ENCODE results near the gene RAB24. TPM values are rescaled to one million over a fixed set of nuclear protein-coding genes. Genes with fewer than 3 reads are reported as not detected.
A peak's percentile ranks its signal among the peaks of the same experiment; 100 is the strongest.

The RAB24 gene
- total RNA-seq, 1 experiment from 2014 or later: 42.6 TPM

- peaks cover 29% of the 10 kb centered on the region for H3K4me1 Mint-ChIP-seq (ENCODE audit: insufficient read depth, unreplicated experiment)
- H3K9me3 Mint-ChIP-seq (ENCODE audit: unreplicated experiment): no peaks in the 10 kb centered on the region
- peaks cover 23% of the 10 kb centered on the region for H3K36me3 Mint-ChIP-seq (ENCODE audit: insufficient read depth, unreplicated experiment)
- ChIA-PET CTCF (interaction anchor here (0.8 to 5.8 kb wide), 8 partner anchors 10 to 198 kb away, joined by 3 to 52 read pairs (median 5); no protein-coding TSS in a partner anchor), POLR2A (interaction anchor here (0.6 to 2.8 kb wide), 9 partner anchors 10 to 188 kb away, joined by 3 to 23 read pairs (median 4); partner anchors contain the start of genes PDLIM7, PRELID1 and RAB24)
- peak; percentile 99 for DNase-seq (ENCODE audit: unreplicated experiment)
- H3K4me3 Mint-ChIP-seq (ENCODE audit: unreplicated experiment): peak within 1 kb of the TSS; percentile 66
- H3K27me3 Mint-ChIP-seq (ENCODE audit: insufficient read depth, unreplicated experiment): no peaks in the 10 kb centered on the region
- no TSS peak for BruUV-seq (replicated peaks)
- intact Hi-C loops (cut with micrococcal nuclease): no loop called here
- no peak for TF ChIP-seq CTCF (IDR thresholded peaks at IDR 0.05; ENCODE audit: unreplicated experiment)
- peak within 1 kb of the TSS; percentile 51 for H3K27ac Mint-ChIP-seq (ENCODE audit: low read depth, unreplicated experiment)
Measured at GRCh38 chr5:177311723-177312648, 8.5 kb upstream of the RAB24 start, which contains the start of gene MXD3. Gene MXD3, minus strand, starts transcription at chr5:177311898. Its CDS starts 68 bp downstream, at chr5:177311830.

DNA sequence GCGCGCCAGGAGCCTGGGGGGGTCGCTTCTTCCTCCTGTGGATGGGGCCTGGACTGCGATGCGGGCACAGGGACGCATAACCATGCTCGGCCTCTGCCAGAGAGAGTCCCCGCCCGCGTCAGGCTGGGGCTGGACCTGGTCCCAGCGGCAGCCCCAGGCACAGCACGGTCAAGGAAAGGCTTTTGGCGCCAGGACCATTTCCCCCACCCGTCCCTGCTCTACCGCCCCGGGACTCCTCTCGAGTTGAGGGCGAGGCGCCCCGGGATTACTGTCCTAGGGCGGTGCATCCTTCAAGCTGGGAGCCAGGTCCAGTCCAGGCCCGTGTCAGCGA, 7.8 kb upstream of the RAB24 start:
- ChIA-PET POLR2A (interaction anchor here (1.2 to 2.8 kb wide), 5 partner anchors 9 to 185 kb away, joined by 4 to 23 read pairs (median 8); partner anchors contain the start of genes PDLIM7, PRELID1 and RAB24), CTCF (interaction anchor here (0.6 to 5.8 kb wide), 8 partner anchors 8 to 347 kb away, joined by 3 to 52 read pairs (median 15); no protein-coding TSS in a partner anchor)
- no peak for DNase-seq (ENCODE audit: unreplicated experiment)
- Mint-ChIP-seq H3K4me3 (ENCODE audit: unreplicated experiment) (peak overlapping the region; percentile 66), H3K36me3 (ENCODE audit: insufficient read depth, unreplicated experiment) (peaks cover 27% of the 10 kb centered on the region), H3K27me3 (ENCODE audit: insufficient read depth, unreplicated experiment) (no peaks in the 10 kb centered on the region), H3K27ac (ENCODE audit: low read depth, unreplicated experiment) (no peak overlapping the region), H3K9me3 (ENCODE audit: unreplicated experiment) (no peaks in the 10 kb centered on the region), H3K4me1 (ENCODE audit: insufficient read depth, unreplicated experiment) (peaks cover 35% of the 10 kb centered on the region)
- intact Hi-C loops (cut with micrococcal nuclease): no loop called here
- BruUV-seq (replicated peaks): no TSS peak
- TF ChIP-seq CTCF (IDR thresholded peaks at IDR 0.05; ENCODE audit: unreplicated experiment): no peak

DNA sequence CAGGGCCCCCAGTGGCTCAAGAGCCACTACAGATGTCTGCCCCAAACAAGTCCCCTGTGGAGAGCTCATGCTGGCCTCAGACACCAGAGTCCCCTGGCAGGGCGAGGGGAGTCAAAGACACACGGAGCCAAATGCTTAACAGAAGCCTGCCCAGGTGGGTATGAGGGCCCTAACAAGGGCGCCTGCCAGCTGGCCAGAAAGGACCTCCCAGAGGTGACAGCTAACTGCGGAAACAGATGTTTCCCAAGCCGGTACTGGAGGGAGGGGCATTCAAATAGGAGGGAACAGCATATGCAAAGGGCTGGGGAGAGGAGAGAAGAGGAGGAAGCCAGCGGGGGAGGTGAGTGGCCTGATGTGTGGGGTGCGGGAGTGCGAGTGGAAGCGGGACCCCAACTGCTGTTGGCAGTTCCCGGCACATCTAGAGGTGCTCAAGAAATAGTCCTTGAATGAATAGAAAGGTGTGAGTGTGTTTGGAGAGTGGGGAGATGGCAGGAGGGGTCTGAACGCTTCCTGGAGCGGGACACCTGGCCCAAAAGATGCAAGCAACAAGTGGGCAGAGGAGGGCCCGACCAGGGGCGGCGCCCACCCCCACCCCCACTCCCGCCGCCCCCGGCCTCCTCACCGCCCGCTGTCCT, 7.4 kb upstream of the RAB24 start:
- intact Hi-C loops (cut with micrococcal nuclease): no loop called here
- Mint-ChIP-seq H3K4me3 (ENCODE audit: unreplicated experiment) (peak overlapping the region; percentile 66), H3K9me3 (ENCODE audit: unreplicated experiment) (no peaks in the 10 kb centered on the region), H3K4me1 (ENCODE audit: insufficient read depth, unreplicated experiment) (peaks cover 40% of the 10 kb centered on the region), H3K36me3 (ENCODE audit: insufficient read depth, unreplicated experiment) (peaks cover 28% of the 10 kb centered on the region), H3K27ac (ENCODE audit: low read depth, unreplicated experiment) (no peak overlapping the region), H3K27me3 (ENCODE audit: insufficient read depth, unreplicated experiment) (no peaks in the 10 kb centered on the region)
- ChIA-PET POLR2A (interaction anchor here (0.8 to 2.8 kb wide), 9 partner anchors 9 to 186 kb away, joined by 3 to 23 read pairs (median 5); partner anchors contain the start of genes GRK6, LMAN2, PDLIM7 and PRELID1), CTCF (interaction anchor here (0.6 to 5.8 kb wide), 25 partner anchors 8 to 859 kb away, joined by 3 to 52 read pairs (median 9); partner anchors contain the start of gene PDLIM7)
- TF ChIP-seq CTCF (IDR thresholded peaks at IDR 0.05; ENCODE audit: unreplicated experiment): no peak
- DNase-seq (ENCODE audit: unreplicated experiment): peak; percentile 36
- BruUV-seq (replicated peaks): no TSS peak
